UCSD-AML1 (cell line): ENCODE results near the gene DCST1.
A peak's percentile ranks its signal among the peaks of the same experiment; 100 is the strongest.

Experiments
- DNase-seq: peaks from one replicate; lab custom pipeline; 2025; ENCODE audit not compliant: unreplicated experiment; lab: John Stamatoyannopoulos, UW

Gene DCST1

GRCh38 chr1:155000726-155001424 is 32.7 kb upstream of the DCST1 start:
- DNase-seq, result peak; percentile 93

- DNase-seq, result no peak
Observed at GRCh38 chr1:155001425-155001674, 32.3 kb upstream of the DCST1 start.

- peak; percentile 99 for DNase-seq
Observed at GRCh38 chr1:155001675-155002463, 31.8 kb upstream of the DCST1 start.

GRCh38 chr1:155002464-155003226 is 31.0 kb upstream of the DCST1 start, which contains the start of gene ZBTB7B:
Gene ZBTB7B, plus strand, starts transcription at chr1:155002802. Its CDS starts 11,859 bp downstream, at chr1:155014661.
- DNase-seq, result peak; percentile 51

- peak; percentile 51 for DNase-seq
Observed at GRCh38 chr1:155003227-155003765, 30.3 kb upstream of the DCST1 start.

GRCh38 chr1:155003766-155004351 is 29.8 kb upstream of the DCST1 start:
- DNase-seq, result peak; percentile 60

GRCh38 chr1:155004352-155005075 is 29.1 kb upstream of the DCST1 start:
- DNase-seq, result no peak

GRCh38 chr1:155005076-155006011 is 28.3 kb upstream of the DCST1 start:
- no peak for DNase-seq

- DNase-seq, result peak; percentile 54
Observed at GRCh38 chr1:155006601-155007101, 27.0 kb upstream of the DCST1 start.

GRCh38 chr1:155007251-155007828 is 26.3 kb upstream of the DCST1 start:
- DNase-seq, result no peak

- DNase-seq, result peak; percentile 52
Observed at GRCh38 chr1:155008015-155008941, 25.3 kb upstream of the DCST1 start.

- no peak for DNase-seq
Observed at GRCh38 chr1:155009221-155009711, 24.4 kb upstream of the DCST1 start.

- no peak for DNase-seq
Observed at GRCh38 chr1:155009742-155010141, 23.9 kb upstream of the DCST1 start.

- peak; percentile 57 for DNase-seq
Observed at GRCh38 chr1:155010211-155010918, 23.3 kb upstream of the DCST1 start.

- DNase-seq, result no peak
Observed at GRCh38 chr1:155011004-155011416, 22.6 kb upstream of the DCST1 start.

- DNase-seq, result no peak
Observed at GRCh38 chr1:155011437-155012025, 22.1 kb upstream of the DCST1 start.
